GM18873 (cell line): ENCODE data around the gene SMG6.
"Not testable (repeated sequence)": the region's sequence is repeated elsewhere in the genome, so short reads cannot be mapped to it uniquely, and the experiment has no call there.

ENCODE experiments used
- ATAC-seq: cut with Tn5 transposase; IDR thresholded peaks from one replicate; pipeline ENCODE4 v1.9.1; 2021; ENCODE audit warnings: mild to moderate bottlenecking, moderate library complexity, moderate number of reproducible peaks; ENCODE audit not compliant: unreplicated experiment, low FRiP score

Gene SMG6

DNA sequence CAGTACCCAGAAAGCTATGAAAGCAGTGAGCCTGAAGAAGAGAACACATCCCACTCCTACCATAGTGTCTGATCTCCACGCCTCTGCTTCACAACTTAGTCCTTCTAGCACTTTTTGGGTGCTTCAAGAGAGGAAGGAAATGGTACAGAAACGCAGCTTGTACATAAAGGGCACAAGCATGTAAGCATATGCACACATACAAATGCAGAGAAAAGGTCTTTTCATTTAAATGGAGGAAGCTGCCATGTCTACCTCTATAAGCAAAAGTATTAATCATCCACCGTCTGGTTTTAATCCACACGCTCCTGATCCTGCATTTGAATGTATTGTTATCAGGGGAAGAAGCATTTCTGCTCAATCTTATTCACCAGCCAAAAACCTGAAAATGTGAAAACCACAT is 148.0 kb downstream of the SMG6 start:
- ATAC-seq, result no peak

DNA sequence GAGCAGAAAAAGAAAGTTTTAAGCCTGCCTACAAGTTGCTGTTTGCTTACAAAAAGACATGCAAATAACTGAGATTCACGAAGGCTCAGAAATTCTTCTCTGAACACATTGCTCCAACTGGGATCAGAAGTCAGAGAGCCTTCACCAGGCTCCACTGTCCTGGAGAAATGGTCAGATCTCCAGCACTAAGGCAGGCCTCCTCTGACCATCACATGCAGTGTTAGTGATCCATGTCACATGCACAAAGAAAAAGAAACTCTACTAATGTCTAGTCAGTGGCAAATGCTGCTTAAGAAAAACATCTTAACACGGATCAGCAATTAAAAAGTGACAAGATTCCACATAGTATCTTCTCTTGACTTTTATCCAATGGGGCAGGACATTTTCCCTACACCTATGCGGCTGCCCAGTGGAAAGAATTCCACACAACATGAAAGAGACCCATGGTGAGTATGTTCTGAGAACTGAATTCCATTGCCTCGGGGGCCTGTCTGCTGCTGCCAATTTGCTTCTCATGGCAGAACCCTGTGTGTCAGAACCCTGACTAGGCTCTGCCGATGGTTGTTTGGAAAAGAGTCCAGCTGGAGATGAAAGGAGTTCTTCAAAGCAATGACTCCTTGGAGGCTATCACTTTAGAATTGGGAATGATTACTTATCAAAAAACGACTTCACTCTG is 152.1 kb downstream of the SMG6 start:
- ATAC-seq, result no peak

DNA sequence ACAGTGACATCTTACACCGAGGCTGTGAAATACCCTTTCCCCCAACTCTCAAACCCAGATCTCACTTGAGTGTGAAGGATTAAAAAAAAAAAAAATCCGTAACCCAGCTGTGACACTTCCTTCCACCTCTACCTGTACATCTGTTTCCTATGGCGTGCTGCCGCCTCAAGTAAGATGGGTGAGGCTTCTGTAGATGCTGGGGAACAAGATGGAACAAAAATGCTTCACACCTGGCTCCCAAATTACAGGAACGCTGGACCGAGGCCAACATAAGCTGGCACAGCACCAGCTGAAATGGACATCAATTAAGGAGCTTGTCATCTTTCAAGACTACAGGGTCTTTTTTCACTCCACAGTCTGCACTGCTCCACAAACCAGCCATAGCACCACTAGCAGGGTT is 152.8 kb downstream of the SMG6 start:
- no peak for ATAC-seq

DNA sequence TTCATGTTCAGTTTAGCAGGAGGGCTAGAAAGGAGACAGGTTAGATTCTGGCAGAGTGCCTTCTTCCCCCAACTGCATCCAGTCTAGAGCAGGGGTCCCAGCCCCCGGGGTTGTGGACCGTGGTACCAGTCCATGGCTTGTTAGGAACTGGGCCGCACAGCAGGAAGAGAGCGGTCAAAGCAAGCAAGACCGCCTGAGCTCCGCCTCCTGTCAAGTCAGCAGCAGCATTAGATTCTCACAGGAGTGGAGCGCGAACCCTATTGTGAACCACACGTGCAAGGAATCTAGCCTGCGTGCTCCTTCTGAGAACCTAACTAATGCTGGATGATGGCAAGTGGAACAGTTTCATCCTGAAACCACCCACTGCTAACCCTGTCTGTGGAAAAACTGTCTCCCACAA is 153.7 kb downstream of the SMG6 start:
- ATAC-seq, result no peak

DNA sequence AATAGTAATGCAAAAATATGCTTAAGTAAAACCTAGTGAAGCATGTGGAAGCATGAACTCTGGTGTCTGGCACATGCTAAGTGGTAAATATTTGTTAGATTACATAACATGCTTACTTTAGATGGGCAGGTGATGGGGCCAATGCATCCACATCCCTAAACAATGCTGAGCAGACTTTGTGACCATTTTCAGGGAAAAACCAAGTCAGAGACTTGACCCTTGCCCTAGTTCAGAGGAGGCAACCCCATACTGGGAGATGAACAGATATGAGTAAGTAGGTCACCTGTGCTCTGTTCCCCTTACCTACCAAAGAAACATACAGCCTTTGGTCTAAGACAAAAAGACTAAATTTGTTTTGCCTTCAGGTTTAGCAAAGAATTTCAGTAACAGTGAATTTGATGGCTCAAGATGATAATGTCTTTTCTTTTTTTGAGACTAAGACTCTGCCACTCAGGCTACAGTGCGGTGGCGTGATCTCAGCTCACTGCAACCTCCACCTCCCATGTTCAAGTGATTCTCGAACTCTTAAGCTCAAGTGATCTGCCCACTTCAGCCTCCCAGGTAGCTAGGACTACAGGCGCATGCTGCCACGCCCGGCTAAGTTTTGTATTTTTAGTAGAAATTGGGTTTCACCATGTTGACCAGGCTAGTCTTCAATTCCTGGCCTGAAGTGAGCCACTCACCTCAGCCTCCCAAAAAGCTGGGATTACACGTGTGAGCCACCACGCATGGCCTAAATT is 157.3 kb downstream of the SMG6 start:
- no peak for ATAC-seq

DNA sequence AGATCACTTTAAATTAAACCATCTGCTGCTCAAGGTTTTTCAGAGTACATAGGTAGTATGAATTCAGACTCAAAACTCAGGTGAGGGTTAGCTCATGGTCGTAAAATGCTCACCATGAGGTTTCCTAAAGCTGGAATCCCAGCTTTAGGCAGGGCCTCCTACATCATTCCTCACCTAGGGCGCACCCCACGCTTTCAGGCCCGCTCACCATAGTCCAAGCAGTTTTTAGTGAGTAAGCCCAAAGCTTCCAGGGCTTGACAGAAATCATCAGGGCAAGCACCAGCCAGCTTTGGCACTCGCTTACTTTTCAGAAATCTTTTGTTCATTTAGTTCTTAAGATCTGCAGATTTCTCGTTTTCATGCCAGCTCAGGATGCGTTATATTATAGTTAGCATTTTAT is 158.9 kb downstream of the SMG6 start:
- ATAC-seq, result no peak

DNA sequence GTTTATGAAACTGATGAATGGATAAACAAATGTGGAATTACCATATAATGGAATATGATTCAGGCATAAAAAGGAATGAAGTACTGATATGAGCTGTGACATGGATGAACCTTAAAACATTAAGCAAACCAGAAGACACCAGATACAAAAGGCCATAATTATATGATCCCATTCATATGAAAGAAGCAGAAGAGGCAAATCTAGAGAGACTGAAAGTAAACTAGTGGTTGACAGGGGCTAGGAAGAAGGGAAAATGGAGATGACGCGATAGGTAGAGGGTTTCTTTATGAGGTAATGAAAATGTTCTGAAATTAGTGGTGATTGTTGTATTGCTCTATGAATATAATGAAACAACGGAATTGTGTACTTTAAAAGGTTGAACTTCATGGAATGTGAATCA is 160.3 kb downstream of the SMG6 start:
- ATAC-seq, result no peak

DNA sequence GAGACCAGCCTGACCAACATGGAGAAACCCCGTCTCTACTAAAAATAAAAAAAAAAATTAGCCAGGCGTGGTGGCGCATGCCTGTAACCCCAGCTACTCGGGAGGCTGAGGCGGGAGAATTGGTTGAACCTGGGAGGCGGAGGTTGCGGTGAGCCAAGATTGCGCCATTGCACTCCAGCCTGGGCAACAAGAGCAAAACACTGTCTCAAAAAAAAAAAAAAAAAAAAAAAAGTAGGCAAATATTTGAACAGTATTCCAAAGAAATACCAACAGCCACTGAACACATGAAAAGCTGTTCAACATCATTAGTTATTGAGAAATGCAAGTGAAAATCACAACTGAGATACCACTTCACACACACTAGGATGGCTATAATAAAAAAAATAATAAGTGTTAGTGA is 160.9 kb downstream of the SMG6 start:
- ATAC-seq, result not testable (repeated sequence)

DNA sequence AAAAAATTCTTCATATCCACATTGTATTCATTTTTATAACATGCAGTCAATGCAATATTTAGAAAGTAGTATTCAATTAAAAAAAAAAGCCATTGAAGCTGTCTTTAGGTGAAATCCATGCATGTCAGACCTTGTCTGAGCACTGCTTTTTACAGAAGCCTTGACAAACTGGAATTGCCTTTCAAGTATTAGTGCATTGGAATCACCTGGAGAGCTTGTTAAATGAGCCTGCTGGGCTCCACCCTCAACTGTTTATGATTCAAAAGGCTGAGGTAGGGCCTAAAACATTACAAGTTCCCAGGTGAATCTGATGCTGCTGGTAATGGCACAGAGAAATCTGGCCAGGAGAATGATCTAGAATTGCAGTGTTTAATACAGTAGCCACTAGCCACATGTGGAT is 162.9 kb downstream of the SMG6 start:
- ATAC-seq, result no peak

DNA sequence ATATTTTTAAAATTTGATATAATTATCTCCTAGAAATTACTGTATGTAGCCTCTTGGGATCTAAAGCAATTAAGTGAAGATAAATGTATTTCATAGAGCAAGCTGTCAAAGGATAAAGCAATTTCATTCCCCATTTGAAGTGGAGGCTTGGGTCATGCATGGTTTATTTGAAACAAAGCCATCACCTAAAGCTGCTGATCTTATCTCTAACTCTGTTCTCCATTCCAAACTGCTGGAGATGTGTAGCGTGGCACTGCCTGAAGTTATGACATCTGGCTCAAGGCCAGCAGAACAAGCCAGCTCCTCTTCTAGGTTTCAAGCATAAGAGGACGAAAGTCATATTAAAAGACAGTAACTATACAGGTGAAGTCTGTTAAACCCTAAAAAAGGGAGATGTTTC is 164.8 kb downstream of the SMG6 start:
- ATAC-seq, result no peak

DNA sequence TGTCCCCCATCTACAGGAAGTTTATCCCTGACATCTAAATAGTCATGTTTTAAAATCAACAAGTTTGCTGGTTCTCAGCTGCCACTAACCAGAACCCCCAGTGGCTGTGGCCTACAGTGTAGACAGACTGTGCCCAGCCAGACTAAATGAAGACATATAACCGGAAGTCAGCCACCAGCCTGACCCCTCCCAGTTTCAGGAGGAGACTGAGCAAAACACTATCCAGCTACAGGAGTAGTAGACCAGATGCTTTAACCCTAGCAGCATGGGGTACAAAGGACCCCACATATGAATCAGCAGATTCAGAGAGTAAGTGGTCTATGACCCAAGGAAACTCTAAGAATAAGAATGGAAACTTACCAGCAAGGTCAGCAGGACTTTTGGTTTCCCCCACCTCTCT is 165.3 kb downstream of the SMG6 start:
- no peak for ATAC-seq

DNA sequence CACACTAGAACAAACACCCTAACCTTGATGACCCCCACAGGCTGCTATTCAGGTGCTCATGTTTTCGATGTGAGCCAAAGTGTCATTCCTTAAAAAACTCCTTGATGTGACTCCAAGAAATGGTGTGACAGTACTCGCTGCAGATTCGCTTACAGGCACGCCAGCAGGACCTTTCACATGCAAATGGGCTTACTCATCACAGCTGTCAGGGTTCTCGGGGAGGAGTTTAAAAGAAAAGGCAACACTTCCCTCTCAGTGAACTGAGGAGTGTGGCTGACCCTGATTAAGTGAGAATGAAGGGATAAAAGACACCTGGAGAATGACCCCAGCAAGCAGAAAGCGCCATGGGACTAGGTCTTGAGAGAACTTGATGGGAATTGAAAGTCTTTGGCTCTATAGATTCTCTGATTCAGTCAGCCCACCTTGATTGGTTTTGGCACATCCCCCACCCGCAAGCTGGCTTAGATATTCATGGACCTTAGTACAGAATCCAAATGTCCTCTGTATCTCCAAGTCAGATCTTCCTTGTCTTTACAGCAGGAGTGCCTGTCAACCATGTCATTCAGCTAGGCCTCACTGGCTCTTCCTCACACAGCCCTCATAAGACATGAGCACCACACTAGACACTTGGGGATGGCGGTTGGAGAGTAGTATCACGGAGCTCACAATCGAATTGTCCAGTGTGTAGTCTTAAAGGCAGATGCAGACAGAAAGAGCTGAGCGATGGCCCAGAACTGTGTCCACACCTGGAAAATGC is 166.1 kb downstream of the SMG6 start:
- ATAC-seq, result no peak

DNA sequence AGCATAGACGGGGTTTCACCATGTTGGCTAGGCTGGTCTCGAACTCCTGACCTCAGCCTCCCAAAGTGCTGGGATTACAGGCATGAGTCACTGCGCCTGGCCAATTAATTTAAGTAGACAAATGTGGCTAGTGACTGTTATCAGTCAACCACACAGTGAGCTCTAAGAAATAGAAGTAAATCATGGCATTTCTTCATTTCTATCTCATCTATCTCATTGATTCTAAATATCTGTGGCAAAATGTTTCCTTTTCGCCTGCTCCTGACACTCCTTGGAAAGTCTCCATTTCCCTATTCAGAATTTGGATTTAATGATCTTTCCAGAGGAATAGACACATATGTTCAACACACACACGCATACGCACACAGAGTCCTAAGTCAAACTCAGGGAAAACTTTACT is 167.3 kb downstream of the SMG6 start:
- no peak for ATAC-seq

DNA sequence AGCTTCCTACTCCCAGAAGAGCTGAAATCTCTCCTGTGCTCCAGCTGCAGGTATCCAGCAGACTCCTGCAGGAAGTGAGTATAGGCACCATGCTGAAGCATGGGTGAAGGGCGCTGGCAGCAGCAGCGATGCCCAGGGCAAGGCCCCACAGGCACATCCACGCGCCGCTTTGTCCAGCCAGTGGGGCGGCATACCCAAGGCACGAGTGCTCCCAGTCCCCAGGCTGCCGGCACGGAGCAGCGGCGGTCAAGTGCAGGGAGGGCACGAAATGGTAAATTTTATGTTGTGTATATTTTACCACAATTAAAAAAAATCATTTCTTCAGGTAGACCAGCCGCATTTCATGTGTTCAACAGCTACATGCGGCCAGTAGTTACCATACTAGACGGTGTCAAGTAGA is 175.6 kb downstream of the SMG6 start:
- ATAC-seq, result no peak

DNA sequence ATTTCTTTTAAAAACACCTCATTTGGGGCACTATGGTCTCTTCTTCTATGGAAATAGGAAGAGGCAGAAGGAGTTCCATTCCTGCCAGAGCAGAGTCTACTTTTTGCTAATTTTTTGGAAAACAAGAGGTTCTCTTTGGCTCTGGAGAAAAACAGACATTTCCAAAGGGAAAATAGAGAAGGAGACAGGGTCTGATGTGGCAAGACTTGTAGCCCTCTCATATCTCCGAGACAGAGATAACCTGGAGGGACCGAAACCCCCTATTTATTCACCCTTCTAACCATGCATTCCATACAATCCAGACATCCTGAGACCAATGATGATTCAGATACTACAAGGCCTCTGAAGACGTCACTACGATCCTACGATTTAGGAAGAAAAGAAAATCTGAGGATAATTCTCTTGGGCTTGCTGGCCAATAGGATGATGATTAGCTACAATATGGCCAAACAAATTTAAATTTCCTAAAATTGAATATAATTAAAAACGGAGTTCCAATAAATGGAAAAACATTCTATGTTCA is 178.5 kb downstream of the SMG6 start:
- ATAC-seq, result no peak

DNA sequence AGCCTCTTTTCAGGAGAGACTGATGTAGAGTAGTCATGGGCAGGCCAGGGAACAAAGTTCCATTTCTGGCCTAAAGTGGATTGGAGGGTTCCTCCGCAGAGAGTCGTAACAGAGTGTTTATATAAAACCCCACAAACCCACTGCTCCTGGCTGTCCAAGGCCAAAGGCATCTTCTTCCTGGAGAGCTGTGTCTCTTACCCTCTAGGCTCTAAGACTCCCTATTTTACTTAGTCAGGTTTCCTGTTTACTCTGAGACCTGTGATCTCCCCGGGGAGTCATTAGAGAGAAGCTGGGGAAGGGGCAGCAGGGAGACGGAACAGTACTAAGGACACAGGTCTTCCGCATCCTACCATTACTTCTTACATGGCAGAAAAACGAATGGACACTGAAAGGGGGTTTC is 179.2 kb downstream of the SMG6 start:
- ATAC-seq, result no peak

DNA sequence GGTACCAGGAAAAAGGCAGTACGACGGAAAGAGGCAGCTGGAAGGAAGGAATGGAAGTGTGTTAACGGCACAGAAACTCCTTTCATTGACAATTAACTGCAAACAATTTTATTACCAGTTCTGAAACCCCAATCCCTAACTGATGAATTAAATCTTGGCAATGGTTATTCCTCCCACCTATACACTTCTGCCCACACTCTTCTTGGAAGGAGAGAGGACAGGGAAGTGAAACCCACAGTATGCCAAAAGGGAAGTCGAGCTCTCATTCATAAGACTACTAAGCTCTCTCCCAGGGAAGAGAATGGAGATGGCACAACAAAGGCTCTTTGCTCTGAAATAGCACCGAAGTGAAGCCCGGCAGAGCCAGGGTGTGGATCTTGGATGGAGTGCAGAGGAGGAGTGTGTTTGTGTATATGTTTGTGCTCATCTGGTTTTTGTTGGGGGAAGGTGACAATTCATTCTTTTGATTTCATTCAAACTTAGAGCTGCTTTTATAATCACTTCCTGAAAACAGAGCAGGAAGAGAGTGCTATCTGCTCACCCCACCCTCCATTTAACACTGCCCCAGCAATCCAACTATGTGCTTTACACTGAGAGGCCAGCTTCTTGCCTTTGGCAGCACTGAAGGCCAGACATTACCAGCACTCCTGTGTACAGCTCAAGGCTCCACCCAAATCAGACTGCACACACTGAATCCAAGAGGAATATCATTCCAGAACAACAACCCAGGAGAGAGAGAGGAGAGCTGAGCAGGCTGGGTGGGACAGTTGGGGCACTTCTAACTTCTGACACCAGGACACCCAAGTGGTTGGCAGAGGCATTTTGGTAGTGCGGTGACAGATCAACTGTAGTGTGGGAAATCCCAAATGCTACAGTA is 180.0 kb downstream of the SMG6 start:
- ATAC-seq, result no peak

DNA sequence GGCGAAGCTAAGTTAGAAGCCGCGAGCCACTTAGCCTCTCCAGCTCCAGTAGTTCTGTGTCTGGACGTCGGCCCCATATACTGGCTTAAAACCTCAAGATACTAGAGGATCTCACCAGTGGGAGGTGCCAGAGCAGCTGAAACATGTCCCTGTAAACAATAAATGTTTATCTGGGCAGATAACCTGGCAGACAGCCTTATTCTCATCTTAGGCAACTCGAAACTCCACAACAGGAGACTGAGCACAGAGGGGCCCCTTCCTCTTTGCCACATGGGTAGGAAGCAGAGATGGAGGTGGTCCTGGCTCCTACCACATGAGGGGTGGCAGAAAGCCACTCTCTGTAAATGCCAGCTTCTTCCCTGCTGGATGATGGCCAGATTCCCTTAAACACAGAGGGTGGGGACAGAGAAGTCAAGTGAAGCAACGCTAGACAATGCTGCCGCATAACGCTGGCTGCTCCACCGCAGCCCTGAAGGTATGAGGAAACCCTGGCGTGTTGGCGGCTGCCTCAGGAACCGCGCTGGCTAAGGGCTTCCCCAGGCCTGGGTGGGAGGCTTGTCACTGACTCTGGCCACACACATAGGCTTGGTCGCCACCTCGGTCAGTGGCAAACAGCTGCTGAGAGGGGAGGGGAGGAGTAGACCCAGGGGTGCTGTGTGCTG is 180.8 kb downstream of the SMG6 start:
- no peak for ATAC-seq

DNA sequence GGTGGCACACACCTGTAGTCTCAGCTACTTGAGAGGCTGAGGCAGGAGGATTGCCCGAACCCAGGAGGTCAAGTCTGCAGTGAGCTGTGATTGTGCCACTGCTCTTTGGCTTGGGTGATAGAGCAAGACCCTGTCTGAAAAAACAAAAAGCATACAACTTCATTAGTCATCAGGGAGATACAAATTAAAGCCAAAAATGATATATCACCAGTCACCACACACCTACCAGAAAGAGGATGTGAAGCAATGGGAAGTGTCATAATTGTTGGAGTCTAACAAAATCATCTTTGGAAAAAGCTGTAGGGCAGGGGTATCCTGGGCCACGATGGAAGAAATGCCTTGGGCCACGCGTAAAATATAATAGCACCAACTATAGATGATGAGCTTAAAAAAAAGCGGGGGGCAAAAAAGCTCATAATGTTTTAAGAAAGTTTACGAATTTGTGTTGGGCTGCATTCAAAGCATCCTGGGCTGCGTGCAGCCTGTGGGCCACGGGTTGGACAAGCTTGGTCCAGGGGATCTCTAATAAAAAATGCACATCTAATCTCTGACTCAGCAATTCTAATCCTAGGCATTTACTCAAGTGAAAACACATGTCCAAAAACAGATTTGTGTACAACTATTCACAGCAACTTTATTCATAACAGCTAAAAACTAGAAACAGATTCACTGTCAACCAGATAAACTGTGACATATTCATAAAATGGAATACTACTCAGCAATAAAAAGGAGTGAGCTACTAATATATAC is 182.8 kb downstream of the SMG6 start:
- ATAC-seq, result no peak
